Measurements from ENCODE around the gene TFF1.

The TFF1 gene

DNA sequence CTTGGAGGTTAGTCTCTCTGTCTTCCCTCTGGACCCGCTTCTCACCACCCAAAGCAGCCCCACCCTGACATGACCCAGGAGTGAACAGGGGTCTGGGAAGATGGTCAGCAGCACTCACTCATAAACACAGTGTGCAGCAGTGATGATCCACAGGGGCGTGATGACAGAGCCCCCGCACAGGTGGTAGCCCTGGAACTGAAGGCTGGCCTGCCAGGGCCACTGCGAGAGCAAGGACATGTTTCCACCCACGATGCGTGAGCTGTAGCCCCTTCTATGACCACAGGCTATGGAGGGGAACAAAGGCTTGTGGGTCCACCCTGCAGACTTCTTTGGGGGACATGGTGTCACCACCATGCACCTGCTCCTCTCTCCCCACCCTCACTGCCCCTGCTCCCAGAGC, 16.6 kb upstream of the TFF1 start:
- no peak for DNase-seq (ENCODE audit: low spot score)

DNA sequence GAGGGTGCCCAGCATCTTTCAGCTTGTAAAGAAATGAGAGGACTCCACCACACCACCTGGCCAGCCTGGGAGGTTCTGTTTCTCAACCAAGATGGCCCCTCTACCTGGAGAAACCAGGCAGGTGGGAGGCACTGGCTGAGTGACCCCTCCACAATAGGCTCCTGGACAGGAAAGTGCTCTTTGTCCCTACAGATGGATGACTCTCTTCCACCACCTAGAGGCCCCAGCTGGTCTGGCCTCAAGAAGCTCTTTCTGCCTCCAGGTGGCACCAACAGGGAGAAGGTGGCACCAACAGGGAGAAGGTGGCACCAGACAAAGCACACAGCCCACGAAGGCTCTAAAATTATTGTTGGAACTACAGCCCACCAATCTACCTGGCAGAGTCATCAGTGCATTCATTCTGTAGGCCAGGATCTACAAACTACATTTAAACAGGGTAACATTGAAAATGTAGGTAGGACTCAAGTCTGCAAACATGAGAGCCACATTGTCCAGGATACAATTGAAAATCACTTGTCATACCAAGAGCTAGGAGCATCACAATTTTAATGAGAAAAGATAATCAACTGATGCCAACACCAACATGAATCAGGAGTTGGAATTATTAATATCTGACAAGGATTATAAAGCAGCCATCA, 15.1 kb upstream of the TFF1 start:
- DNase-seq (ENCODE audit: low spot score): peak; percentile 55

DNA sequence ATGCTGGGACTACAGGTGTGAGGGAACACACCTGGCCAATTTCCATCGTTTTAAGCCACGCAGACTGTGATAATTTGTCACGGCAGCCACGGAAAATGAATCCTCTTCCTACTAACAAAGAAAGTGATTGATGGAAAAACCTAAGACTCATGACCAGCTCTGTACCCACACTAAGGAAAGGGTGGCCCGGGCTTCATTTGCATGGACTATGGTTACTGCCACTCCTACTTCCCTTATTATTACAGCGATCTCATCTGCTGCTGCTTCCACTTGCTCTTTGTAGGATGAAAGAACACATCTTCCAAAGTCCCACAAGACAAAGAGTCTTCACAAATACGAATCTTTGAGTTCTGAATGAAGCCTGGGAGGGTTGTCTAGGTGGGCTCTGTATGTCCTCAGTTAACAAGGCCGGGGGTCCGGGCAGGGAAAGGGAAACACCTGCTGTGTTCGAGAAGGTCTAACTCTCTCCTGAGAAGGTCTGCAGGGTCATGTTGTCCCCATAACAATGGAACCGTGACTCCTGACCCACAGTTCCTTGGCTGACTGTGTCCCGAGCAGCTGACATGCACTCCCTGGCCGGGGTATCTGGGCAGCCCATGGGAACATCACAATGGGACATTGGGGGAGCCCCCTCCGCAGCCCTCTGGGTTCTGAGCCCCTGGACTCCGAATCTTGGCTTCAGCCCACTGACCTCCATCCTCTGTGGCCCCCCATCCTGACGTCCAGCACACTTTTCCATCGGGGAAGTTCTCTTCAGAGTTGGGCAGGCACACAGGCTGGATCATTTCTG, 13.3 kb upstream of the TFF1 start:
- peak; percentile 64 for DNase-seq (ENCODE audit: low spot score)

DNA sequence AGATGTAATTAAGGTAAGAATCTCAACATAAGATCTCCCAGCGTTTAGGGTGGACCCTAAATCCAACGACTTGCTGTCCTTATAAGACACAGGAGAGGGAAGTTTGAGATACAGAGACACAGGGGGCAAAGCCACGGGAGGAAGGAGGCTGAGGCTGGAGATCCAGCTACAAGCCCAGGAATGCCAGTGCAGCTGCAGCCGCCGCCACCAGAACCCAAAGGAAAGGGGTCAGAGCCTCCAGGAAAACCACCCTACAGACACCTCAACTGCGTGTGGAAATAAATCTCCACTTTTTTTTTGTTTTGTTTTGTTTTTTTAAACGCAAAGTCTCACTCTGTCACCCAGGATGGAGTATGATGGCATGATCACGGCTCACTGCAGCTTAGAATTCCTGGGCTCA, 12.1 kb upstream of the TFF1 start:
- no peak for DNase-seq (ENCODE audit: low spot score)

DNA sequence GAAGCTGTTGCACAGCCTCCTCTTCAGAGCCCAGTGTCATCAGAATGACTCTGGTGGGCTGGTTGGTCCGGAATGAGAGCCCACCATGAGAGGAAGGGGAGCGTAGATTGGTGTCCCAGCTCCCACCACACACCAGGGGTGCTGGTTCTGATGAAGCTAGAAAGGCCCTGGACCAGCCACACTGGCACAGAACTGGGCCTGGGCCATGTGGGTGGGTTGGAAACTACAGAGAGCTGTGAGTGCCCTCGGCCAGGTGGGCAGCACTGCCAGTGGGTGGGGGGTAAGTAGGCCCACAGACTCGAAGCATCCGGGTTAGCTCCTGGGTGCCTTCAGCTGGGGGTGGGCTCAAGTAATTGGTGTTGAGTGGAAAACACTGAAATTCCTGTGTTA, 11.6 kb upstream of the TFF1 start:
- no peak for DNase-seq (ENCODE audit: low spot score)

DNA sequence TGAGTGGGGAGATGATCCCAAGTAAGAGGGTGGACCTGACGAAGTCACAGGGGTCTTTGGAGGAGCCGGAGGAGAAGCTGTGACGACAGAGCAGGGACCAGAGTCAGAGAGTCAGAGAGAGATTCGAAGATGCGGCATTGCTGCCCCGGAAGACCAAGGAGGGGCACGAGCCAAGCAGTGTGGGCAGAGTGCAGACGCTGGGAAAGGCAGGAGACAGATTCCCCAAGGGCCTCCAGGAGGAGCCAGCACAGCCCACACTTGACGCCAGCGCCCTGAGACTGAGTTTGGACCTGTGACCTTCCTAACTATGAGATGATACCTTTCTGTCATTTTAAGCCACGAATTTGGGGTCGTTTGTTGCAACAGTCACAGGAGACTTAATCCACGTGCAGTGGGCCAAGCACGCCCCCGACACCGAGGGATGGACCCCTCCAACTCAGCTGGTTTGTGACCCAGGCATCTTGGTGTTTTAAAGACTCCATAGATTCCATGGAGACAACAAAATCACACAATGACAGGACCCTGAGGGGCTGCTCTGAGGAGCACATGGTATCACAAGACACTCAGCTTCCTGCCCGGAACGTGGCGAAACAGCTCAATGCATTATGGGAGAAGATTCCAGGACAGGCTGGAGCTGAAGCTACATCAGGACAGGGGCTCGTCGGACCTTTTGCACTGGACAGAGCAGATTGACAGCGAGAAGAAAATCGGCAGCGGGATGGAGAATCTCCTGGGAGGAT, 11.0 kb upstream of the TFF1 start:
- no peak for DNase-seq (ENCODE audit: low spot score)

DNA sequence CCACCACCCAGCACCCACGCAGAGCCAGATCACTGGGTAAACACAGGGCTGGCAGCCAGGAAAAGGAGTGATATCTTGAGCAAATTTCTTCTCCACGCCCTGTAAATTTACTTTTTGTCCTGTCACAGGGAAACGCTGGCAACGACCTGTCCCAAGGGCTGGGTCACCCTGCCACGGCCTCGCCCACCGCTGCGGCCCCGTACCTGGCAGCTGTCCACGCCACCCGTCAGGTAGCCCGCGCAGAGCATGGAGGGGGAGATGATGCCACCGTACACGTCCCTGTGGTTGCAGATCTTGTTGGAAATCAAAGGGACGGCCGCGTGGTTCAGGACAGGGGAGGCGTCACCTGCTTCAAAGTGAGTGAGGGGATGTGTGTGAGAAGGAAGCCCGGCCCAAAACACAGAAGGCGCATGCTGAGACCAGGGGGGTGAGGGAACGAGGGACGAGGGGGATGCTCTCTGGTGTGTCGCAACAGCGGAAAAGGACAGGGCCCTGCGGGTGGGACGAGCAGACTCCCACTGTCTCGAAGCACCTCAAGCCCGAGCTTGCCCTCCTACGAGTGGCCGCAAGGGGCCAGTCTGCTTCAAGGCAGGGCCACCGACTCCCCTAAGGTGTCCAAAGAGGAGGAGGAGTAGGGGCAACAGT, 10.1 kb upstream of the TFF1 start:
- no peak for DNase-seq (ENCODE audit: low spot score)

DNA sequence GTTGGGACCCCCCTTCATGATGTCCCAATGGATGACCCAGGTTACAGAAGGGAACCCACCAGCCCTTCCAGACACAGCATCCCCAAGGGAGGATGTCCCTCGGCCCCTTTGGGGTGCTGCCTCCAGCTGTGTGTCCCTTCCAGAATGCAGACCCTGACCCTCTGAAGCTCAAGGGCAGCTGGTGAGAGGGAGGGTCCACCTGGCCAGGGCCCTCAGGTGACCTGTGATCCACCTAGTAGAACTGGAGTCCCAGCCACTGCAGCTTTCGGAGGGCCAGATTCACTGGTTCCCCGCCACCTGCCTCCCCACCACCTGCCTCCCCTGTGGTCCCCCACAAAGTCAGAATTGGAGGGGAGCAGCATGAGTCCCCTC, 9.6 kb upstream of the TFF1 start:
- DNase-seq (ENCODE audit: low spot score): no peak

DNA sequence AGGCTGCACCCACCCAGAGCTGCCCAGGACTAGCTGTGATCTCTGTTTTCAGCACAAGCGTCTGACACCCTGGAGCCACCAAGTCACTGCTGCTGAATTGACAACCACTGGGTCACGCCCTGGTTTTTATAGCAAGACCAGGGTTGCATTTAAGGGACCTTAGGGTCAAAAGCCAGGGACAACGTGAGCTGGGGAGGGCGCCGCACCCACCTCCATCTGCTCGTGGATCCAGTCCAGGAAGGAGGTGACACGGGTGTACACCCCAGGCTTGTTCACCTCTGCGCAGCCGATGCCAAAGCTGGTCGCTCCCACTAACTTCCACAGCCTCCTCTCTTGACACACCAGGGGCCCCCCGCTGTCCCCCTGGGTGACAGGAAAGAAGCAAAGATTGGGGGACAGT, 9.2 kb upstream of the TFF1 start:
- DNase-seq (ENCODE audit: low spot score): no peak

DNA sequence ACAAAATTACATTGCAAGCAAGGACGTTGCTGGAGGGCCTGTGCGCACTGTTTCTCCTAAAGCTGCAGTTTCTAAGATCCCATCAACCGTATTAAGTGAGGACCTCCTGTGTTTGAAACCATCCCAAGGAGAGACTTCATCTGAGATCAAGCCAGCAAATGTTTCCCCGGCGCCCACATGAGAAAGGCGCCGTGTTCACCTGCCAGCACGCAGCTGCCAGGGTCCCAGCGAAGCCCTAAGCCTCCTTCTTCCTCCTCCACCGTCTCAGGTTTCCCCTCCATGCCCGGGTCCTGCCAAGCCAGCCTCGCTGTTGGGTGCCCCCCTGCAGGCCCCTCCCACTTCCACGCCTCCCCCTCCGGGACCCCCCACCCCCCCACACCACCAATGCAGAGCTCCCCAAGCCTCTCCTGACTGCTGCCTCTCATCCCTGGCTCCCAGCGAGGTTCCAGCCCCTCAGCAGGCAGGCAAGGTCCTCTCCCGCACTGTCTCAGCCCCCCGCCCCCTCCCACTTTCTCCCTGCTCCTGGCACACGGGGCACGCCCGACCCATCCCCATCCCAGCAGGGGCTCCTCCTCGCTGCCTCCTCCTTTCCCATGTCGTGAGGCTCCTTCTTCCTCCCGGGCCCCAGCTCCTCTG, 8.6 kb upstream of the TFF1 start:
- DNase-seq (ENCODE audit: low spot score): no peak

DNA sequence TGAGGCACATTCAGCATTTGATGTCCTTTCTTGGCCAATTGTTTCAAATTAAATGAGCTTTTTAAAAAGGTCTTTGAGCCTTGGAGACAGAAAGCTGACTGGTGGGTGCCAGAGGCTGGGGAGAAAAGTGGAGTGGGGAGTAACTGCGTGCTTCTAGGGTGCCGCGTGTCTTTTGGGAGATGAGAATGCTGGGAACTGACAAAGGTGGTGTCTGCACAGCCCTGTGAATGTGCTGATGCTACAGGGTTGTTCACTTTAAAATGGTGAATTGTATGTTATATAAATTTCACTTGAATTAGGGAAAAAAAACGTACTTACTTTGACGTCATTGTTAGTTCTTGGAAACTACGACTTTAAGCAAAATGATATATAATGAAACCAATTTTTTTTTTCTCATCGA, 8.1 kb upstream of the TFF1 start:
- DNase-seq (ENCODE audit: low spot score): no peak

DNA sequence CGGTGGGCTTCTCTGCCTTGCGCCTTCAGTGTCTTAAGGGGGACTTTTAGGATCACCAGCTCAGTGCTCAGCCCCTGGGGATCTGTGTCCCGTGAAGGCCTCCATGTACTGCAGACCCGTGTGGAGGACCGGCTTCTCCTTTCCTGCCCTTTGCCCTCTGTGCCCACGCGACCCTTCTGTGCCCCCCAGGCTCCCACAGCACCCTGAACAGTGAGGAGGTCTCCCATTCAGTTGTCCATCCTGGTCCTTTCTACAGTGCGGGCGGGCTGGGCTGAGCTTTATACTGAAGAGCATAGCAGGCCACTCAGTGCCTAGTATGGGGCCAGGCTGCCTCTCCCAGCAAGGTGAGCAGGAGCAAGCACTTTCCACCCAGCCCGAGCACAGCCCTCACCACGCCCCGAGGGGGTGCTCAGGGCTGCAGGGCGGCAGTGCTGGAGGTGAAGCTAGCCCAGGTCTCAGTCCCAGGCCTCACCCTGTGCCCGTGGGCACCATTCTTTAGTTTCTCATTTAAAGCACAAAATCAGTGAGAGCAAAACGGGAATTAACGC, 7.6 kb upstream of the TFF1 start:
- DNase-seq (ENCODE audit: low spot score): no peak

DNA sequence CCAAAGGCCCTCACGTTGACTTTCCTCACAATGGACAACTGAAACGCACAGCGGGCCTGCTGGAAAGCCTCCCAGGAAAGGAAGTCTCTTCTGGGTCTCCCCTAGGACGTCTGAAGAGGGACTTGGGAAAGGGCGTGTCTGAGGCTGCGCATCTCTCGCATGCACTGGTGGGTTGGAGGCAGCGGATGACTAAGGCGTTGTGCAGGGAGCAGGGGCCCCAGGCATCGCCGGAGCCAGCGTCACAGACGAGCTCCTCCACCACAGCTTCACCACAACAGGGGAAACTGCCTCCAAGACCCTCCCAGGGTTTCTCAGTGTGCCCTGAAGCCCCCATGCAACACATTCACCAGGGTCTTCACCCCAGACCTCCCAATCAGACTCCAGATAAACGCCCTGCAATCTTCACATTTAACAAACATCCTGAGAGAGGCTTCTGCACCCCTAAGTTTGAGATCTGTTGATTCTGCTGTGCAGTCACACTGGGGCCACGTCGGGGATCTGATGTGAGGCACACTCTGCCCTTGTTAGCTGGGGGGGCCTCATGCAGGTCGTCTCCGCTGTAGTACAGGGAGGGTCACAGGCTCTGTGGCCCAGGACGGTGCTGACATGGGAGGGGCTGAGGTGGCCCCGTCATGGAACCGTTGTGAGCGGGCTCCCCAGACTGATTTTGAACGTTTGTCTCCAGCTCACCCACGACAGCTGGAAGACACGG, 7.0 kb upstream of the TFF1 start:
- no peak for DNase-seq (ENCODE audit: low spot score)

DNA sequence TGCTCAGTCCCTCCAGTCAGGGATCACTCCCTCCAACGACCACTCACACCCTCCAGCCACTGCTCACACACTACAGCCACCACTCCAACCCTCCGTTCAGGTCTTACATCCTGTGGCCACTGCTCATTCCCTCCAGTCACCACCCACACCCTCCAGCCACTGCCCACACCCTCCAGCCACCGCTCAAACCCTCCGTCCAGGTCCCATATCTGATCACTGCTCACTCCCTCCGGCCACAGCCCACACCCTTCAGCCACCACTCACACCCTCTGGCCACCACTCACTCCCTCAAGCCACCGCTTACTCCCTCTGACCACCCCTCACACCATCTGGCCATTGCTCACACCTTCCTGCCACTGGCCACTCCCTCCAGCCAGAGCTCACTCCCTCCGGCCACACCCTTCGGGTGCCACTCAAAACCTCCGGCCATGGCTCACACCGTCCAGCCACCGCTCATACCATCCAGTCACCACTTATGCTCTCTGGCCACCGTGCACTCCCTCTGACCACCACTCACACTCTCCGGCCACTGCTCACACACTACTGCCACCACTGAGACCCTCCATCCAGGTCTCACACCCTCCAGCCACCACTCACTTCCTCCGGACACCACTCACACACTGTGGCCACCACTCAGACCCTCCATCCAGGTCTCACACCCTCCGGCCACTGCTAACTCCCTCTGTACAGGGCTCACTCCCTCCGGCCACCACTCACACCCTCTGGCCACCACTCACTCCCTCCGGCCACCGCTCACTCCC, 4.7 kb upstream of the TFF1 start:
- DNase-seq (ENCODE audit: low spot score): no peak

DNA sequence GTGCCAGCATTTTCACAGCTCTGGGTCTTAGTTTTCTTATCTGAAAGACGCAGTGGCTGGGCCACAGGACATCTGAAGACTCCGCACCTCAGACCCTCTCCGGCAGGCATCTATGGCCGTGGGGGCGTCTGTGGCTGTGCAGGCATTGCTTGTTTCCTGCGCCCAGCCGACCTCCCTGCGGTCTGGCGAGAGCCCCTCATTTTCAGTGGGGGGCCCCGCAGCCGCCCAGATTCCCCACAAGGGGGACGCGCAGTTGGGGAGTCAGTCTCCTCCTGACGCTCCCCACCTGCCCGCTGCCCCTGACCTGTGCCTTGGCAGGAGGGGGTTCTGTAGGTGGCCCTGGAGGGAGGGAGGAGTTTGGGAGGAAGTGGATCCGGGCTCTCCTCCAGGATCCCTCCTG, 3.5 kb upstream of the TFF1 start:
- no peak for DNase-seq (ENCODE audit: low spot score)

DNA sequence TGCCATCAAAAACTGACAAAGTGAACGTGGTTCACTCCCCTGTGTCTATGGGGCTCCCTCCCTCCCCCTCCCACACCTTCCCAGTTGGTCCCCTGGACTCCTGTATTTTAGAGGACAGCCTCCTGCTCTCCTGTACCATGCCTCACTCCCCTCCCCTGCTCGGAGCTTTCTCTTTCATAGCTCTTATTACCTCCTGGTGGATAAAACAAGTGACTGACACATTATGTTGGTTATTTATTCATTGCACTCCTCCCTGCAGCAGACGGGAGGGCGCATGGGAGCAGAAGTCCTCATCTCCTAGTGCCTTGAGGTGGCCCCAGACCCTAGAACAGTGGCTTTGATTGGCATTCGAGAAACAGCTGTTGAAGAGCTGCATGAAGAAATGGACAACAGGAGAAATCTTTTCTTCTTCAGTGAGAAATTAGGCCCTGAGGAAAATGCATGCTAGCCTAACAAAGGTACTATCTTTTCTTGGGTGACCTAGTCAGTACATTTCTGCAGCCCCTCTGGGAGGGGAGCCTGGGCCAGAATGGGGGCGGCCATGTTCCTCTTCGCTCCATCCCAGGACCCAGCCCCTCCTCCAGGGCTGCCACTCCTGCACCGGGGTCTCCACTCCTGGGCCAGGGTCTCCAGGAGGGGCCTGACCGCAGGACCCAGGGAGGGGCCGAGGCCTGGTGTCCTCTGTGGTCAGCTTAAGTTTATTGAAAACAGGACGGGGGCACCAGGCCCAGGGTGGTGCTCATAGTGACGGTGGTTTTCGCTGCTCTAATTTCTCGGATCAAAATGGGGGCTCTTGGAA, 1.2 kb upstream of the TFF1 start:
- DNase-seq (ENCODE audit: low spot score): no peak

DNA sequence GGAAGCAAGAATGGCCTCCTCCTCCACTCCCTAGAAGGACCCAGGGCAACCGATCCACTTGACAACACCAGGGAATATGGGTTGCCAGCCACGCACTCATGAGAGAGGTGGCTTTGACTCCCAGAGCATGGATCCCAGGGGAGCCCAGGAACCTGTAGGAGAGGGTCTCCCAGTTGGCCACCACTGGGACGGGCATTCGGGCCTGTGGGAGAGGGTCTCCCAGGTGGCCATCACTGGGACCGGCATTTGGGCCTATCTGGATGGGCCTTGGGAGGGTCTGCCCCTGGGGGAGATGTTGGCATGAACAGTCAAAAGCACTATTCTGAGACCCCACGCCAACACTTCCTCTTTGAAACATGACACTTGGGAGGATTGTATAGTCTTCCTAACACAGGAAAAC, 565 bp downstream of the TFF1 start:
- DNase-seq (ENCODE audit: low spot score): no peak

DNA sequence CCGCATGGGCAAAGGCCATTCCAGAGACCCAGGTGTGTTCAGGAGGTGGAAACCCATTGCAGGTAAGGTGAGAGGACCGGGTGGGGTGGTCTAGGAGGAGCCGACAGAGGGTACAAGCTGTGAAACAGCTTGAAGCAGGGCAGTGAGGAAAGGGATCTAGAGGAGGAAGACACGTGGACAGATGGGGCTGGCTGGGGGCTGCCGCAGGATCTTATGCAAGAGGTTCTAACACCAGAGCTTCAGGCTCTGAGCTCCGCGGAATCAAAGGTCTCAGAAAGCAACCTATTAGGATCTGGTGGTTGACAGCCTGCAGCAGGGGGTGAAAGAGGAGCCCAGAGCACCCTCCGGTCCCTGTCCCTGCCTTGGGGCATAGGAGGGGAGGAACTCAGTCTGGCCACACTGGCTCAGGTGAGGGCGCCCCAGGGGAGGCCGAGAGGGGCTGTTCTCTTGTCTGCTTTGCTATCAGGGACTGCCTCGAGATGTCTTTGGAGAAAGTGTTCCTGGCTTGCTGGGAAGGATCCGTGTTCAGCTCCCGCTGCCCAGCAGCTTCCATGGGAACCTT, 1.9 kb downstream of the TFF1 start:
- DNase-seq (ENCODE audit: low spot score): no peak

DNA sequence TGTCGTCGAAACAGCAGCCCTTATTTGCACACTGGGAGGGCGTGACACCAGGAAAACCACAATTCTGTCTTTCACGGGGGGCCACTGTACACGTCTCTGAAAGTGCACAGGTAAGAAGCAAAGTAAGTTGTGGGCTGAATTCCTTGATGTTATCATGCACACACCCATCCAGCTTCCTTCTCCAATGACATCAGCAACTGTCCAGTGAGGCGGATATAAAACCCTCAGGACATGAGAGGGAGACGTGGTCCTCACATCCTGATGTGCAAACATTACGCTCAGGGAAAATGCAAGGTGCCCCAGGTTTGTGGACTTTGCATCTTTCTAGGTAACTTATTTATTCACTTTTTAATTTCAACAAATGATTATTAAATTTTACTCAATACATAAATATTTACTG, 3.0 kb downstream of the TFF1 start:
- no peak for DNase-seq (ENCODE audit: low spot score)

DNA sequence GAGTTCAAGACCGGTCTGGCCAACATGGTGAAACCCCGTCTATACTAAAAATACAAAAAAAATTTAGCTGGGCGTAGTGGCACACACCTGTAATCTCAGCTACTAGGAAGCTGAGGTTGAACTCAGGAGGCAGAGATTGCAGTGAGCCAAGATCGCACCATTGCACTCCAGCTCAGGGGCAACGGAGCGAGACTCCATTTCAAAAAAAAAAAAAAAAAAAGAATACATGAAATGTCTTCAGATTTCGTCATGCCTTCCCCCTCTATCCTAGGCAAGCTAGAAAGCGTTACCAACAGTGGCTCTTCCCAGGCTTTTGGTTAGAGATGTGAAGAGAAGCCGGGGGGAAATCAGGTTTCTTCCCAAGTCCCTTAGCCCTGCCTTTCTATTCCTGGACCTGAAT, 3.6 kb downstream of the TFF1 start:
- no peak for DNase-seq (ENCODE audit: low spot score)

Measured in germinal center (tissue), 1 donor.